HG03039 (cell line): ENCODE measurements around the gene SFT2D1.

Experiments used
- ATAC-seq: cut with Tn5 transposase; IDR thresholded peaks from one replicate; pipeline ENCODE4 v1.9.1; 2021; ENCODE audit warnings: mild to moderate bottlenecking, moderate library complexity; ENCODE audit not compliant: unreplicated experiment

The SFT2D1 gene

GRCh38 chr6:166335378-166336302 lies 6.7 kb downstream of the SFT2D1 start:
- ATAC-seq = peak; percentile 45

DNA sequence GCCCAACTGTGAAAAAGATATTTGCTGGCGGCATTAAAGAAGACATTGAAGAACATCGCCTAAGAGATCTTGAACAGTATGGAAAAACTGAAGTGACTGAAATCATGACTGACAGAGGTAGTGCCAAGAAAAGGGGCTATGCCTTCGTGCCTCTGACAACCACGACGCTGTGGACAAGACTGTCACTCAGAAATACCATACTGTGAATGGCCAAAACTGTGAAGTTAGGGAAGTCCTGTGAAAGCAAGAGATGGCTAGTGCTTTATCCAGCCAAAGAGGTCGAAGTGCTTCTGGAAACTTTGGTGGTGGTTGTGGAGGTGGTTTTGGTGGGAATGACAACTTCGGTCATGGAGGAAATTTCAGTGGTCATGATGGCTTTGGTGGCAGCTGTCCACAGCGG lies 7.5 kb downstream of the SFT2D1 start:
- ATAC-seq = no peak

GRCh38 chr6:166333172-166333995 lies 9.0 kb downstream of the SFT2D1 start:
- ATAC-seq = peak; percentile 58

DNA sequence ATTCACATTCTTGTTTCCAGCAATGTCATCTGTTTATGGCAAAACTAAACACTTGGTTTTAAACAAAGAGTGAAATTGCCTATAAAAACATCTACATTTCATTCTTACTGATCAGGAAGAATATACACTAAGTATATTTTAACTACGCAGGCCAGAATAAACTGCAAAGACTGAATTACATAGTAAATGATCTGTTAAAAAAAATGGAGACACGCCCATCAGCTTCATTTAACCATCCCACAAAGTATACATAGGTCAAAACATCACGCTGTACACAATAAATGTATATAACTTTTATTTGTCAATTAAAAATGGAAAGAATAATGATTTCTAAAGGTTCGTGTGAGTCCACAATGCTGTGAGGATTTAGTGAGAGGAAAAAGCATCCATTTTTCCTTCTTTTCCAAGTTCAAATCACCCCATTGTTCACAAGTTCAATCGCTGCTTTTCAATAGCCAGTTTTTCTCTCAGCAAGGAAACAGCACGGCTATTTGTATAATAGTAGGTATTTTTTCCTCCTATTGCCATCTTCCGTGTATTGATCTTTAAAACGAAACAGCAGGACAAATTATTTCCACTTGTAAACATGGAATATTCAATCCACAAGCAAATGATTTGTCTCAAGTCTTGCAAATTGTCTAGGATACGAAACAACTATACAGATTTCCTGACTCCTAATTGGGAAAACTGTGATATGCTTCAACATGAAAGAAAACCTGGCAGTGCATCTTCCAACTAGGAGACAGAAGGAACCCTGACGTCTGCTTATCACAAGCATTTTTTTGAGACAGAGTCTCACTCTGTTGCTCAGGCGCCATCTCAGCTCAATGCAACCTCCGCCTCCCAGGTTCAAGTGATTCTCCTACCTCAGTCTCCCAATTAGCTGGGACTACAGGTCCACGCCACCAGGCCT lies 10.6 kb downstream of the SFT2D1 start:
- no peak for ATAC-seq

GRCh38 chr6:166330612-166331011 lies 11.7 kb downstream of the SFT2D1 start:
- no peak for ATAC-seq

- ATAC-seq = no peak
Measured at GRCh38 chr6:166325383-166326042, 16.8 kb downstream of the SFT2D1 start.

- ATAC-seq = no peak
Measured at GRCh38 chr6:166323395-166323794, 18.9 kb downstream of the SFT2D1 start.

DNA sequence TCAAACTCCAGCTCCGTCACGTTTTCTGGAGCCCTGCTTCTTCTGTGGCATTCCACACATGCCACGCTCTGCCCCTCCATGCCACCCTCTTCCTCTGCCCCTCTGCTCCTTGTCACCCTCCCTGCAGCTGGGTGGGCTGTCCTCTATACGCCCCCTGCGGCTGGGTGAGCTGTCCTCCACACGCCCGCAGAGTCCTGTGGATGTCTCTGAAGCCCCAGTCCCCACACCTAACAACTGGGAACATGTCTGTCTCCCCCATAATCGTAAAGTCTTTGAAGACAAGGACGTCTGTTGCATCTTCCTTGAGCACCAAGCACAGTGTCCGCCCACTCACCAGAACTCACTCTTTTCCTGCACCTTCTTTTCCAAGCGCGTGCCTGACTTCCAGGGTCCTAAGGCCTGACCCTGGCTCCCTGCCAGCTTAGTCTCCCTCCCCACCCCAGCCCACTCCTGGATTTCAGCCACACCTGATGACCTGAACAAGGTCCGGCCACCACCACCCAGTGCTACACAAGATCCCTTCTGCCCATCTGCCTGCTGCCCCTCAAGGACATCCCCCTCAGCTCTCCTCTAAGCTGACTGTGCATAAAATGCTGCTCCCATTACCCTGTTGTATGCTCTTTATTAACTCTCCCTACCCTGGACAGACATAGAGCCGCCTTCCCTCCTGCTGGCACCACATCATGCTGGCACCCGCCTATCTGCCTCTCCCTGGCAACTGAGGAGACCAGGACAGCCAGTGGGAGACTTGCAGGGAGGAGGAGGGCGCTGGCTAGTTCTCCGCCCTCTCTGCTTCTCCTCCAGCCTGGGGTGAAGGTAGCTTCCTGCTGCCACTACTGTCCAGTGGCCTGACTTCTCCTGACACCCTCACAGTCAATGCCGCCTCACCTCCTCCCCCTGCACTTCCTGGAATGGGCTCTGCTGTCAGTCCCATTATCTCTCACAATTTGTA lies 23.4 kb downstream of the SFT2D1 start:
- no peak for ATAC-seq

DNA sequence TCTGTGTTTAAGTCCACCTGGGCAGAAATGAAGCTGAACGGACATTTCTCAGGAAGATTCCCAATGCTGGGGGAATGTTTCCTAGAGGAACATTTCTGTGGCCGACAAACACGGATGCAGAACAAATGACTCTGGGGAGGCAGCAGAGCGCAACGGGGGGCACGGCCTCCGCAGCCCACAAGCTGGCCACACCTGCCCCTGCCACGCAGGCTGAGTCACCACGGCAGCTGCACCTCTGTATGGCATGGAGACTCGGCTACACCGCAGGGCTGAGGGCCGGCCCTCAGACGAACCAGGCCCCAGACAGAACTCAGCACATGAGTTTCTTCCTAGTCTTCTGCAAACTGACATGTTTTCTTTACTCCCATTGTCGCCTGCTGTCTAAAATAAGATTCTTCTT lies 24.1 kb downstream of the SFT2D1 start:
- no peak for ATAC-seq

GRCh38 chr6:166317261-166318212 lies 24.8 kb downstream of the SFT2D1 start:
- no peak for ATAC-seq

- no peak for ATAC-seq
Measured at GRCh38 chr6:166315436-166315835, 26.9 kb downstream of the SFT2D1 start.

DNA sequence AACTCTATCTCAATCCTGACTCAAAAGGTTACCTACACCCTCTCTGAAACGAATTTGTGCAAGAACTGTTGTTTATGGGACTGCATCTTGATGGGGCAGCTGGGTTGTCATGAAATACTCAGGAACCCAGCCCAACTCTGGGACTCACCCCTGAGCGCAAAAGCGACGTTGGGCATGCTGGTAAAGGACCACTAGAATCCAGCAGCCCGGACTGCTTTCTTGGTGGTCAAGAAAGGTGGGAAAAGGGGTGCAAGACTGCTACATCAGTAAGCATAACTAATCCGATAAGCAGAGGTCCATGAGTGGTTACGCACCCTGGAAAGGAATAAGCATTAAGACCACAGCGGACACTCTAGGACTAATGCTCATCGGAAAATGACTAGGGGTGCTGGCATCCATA lies 27.9 kb downstream of the SFT2D1 start:
- ATAC-seq = no peak

GRCh38 chr6:166313255-166314070 lies 28.9 kb downstream of the SFT2D1 start:
- peak; percentile 81 for ATAC-seq

DNA sequence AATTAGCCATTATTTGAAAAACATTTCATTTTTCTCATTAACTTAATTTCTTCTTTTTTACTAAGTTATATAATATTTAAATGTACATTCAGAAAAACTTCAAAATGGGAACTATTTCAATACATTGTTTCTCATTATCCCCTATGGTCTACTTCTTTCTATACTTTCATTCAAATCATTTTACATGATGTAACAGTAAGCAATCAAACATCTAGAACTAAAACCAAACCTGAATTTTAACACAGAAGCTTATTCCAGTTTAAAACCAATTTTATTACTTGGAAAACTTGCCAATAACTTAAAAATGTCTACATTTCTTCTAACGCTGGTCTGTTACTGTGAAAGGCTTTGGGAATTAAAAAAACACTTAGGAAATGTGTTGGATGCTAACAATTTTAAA lies 29.5 kb downstream of the SFT2D1 start:
- no peak for ATAC-seq

- ATAC-seq = no peak
Measured at GRCh38 chr6:166310634-166311033, 31.7 kb downstream of the SFT2D1 start.

DNA sequence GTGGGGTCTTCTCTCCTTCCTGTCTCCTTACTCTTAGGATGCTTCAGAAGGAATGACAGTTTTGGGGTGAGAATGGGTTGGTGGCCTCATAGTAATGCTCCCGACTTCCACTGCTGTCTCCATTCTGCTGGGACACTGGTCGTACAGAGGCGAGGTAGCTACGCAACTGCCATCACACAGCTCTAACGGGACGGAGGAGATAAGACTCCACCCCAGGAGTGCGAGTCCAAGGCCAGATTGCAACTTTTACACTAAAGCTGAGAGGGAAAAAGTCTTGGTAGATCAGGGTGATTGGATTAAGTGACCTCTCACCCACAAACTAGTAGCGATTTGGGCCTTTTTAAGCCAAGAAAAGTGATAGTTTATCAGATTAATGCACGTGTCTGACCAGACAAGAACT lies 32.4 kb downstream of the SFT2D1 start:
- no peak for ATAC-seq
